CMK (cell line): ENCODE results near the gene LILRB3.
"Not testable (repeated sequence)": the region's sequence is repeated elsewhere in the genome, so short reads cannot be mapped to it uniquely, and the experiment has no call there.

ENCODE experiments used
- DNase-seq: peaks from one replicate; pipeline ENCODE4 v3.0.0-alpha.2; 2010; ENCODE audit warnings: low read depth

The LILRB3 gene

GRCh38 chr19:54222474-54223276 lies at the start of gene LILRB3:
Gene LILRB3 (minus strand): TSS chr19:54223007. CDS start chr19:54222976, 31 bp downstream.
- not testable (repeated sequence) for DNase-seq

- not testable (repeated sequence) for DNase-seq
These were observed 49.4 kb upstream of the LILRB3 start for GRCh38 chr19:54272181-54272580.

GRCh38 chr19:54271587-54271986 lies 48.8 kb upstream of the LILRB3 start:
- DNase-seq, result not testable (repeated sequence)

GRCh38 chr19:54271106-54271505 lies 48.3 kb upstream of the LILRB3 start:
- DNase-seq, result no peak

- no peak for DNase-seq
These were observed 46.1 kb upstream of the LILRB3 start for GRCh38 chr19:54268936-54269335.

GRCh38 chr19:54266133-54266532 lies 43.3 kb upstream of the LILRB3 start:
- peak; percentile 55 for DNase-seq

GRCh38 chr19:54262470-54262869 lies 39.7 kb upstream of the LILRB3 start:
- no peak for DNase-seq

GRCh38 chr19:54262066-54262465 lies 39.3 kb upstream of the LILRB3 start:
- no peak for DNase-seq

GRCh38 chr19:54257116-54257480 lies 34.3 kb upstream of the LILRB3 start, which contains the start of gene LILRB5:
Gene LILRB5 (minus strand): TSS chr19:54257273. CDS start chr19:54257193, 80 bp downstream.
- no peak for DNase-seq

GRCh38 chr19:54256250-54257115 lies 33.7 kb upstream of the LILRB3 start:
- DNase-seq, result no peak

- no peak for DNase-seq
These were observed 32.4 kb upstream of the LILRB3 start for GRCh38 chr19:54255105-54255775.

- no peak for DNase-seq
These were observed 31.5 kb upstream of the LILRB3 start for GRCh38 chr19:54254195-54254906.

- DNase-seq, result no peak
These were observed 30.8 kb upstream of the LILRB3 start for GRCh38 chr19:54253331-54254194.

- DNase-seq, result no peak
These were observed 30.0 kb upstream of the LILRB3 start for GRCh38 chr19:54252845-54253244.

GRCh38 chr19:54252243-54252642 lies 29.4 kb upstream of the LILRB3 start:
- DNase-seq, result no peak

GRCh38 chr19:54248016-54248601 lies 25.3 kb upstream of the LILRB3 start:
- DNase-seq, result no peak

GRCh38 chr19:54247106-54247930 lies 24.5 kb upstream of the LILRB3 start:
- DNase-seq, result no peak

- no peak for DNase-seq
These were observed 23.1 kb upstream of the LILRB3 start for GRCh38 chr19:54245936-54246335.

- not testable (repeated sequence) for DNase-seq
These were observed 21.0 kb upstream of the LILRB3 start for GRCh38 chr19:54243809-54244208.
